ENCODE measurements around the gene TENM3. TPM values are rescaled to one million over a fixed set of nuclear protein-coding genes. Genes with fewer than 3 reads are reported as not detected.

Gene TENM3
- total and polyA plus RNA-seq, 10 of the 15 experiments (the other 5 are each of a cell fraction or from before 2014, with no cell fraction given): 0.01 to 1.7 (median 0.08) TPM; not detected in 2

DNA sequence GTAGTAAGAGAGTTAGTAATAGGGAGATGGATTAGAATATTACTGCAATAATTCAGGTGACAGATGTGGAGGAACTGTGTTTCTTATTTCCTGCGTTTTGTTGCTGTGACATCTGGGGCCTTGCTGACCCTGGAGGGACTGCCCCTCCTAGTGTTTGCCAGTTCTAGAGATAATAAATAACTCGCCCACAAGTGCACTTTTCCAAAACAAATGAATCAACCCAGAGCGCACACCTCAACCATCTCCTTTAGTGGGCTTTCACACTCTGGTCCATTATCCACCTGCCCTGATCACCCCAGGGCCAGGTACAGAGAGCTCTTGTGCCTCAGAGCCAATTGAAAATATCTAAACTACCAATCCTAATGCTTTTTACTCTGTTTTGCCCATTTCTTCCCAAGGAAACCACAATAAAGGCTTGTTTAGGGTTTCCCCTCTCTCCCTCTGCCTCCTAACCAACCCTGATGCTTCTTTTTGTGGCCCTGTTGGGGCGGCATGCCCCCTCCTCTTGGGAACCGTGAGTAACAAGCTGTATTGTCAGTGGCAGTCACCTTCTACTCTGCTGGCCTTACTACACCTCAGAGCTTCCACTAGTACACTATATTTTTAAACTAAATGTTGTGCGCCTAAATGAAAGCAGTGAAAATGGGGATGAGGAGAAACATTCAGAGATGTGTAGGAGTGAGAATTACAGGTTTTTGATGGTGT, 270.5 kb downstream of the TENM3 start:
- ChIA-PET CTCF (interaction anchor here (0.6 to 1.7 kb wide), 4 partner anchors 28 to 889 kb away, joined by 3 to 5 read pairs (median 3); no protein-coding TSS in a partner anchor), RAD21 (ENCODE audit: unreplicated experiment) (interaction anchor here (0.7 to 1.5 kb wide), 4 partner anchors 13 to 223 kb away, joined by 3 to 4 read pairs (median 4); no protein-coding TSS in a partner anchor), SMC1A (ENCODE audit: uncharacterized antibody, unreplicated experiment) (interaction anchor here (0.7 to 2.8 kb wide), 7 partner anchors 12 to 405 kb away, joined by 3 to 11 read pairs (median 4); no protein-coding TSS in a partner anchor), POLR2A (interaction anchor here (0.7 kb wide), 1 partner anchor 399 kb away, joined by 3 read pairs; no protein-coding TSS in a partner anchor)
- DNase-seq (ENCODE audit: low read depth, low spot score) (no peak), ATAC-seq (peak; percentile 62), FAIRE-seq (no peak)
- in situ Hi-C loops (cut with MboI) (no loop called here), intact Hi-C loops (cut with micrococcal nuclease; ENCODE audit: unreplicated experiment) (no loop called here)
- H3K4me2 ChIP-seq (ENCODE audit: control insufficient read depth, insufficient read depth): no peak overlapping the region
- H4K20me1 ChIP-seq (ENCODE audit: control insufficient read depth, insufficient read depth): no peaks in the 10 kb centered on the region
- H3K27ac ChIP-seq (ENCODE audit: control insufficient read depth, insufficient read depth): no peak overlapping the region
- no peaks in the 10 kb centered on the region for H3K79me2 ChIP-seq (ENCODE audit: control insufficient read depth, insufficient read depth, low read length)
- no peak overlapping the region for H3K9ac ChIP-seq (ENCODE audit: control insufficient read depth, insufficient read depth, low read length)
- no peak overlapping the region for H3K4me3 ChIP-seq
- H3K36me3 ChIP-seq (ENCODE audit: control insufficient read depth in 2 of 2, insufficient read depth in 2 of 2, low read length in 1 of 2): no peaks in the 10 kb centered on the region
- no TSS peak for BruUV-seq (replicated peaks)
- no peaks in the 10 kb centered on the region for H3K9me3 ChIP-seq (replicated peaks; ENCODE audit: control insufficient read depth, insufficient read depth, low read length)
- H3K27me3 ChIP-seq (replicated peaks in 1 of 2; ENCODE audit: control insufficient read depth in 2 of 2, insufficient read depth in 2 of 2, low read length in 1 of 2): no peaks in the 10 kb centered on the region; a peak in 2 of 4 replicates
- WGBS (ENCODE audit: insufficient coverage, insufficient replicate concordance, low lambda C conversion rate, missing lambda C conversion rate): 21% methylated on average over 6 of the region's 6 CpGs
- no peaks in the 10 kb centered on the region for H3K4me1 ChIP-seq (ENCODE audit: control insufficient read depth, insufficient read depth, low read length)
- no peak overlapping the region for H2AFZ ChIP-seq (ENCODE audit: control insufficient read depth, low read depth, low read length)
- TF ChIP-seq IKZF1 (conservative IDR thresholded peaks at IDR 0.05) (0 out of 2 replicates have a peak, but pooled peaks have one; percentile 9), HDGF (IDR thresholded peaks at IDR 0.05) (no peak), EGR1 (IDR thresholded peaks at IDR 0.05; ENCODE audit: borderline replicate concordance in 1 of 2, low read depth in 2 of 2, low read length in 2 of 2) (no peak), PAX8 (IDR thresholded peaks at IDR 0.05) (no peak), CREM (IDR thresholded peaks at IDR 0.05; ENCODE audit: low read depth) (no peak), YBX1 (IDR thresholded peaks at IDR 0.05) (no peak)
- TF ChIP-seq, protein P1, sequence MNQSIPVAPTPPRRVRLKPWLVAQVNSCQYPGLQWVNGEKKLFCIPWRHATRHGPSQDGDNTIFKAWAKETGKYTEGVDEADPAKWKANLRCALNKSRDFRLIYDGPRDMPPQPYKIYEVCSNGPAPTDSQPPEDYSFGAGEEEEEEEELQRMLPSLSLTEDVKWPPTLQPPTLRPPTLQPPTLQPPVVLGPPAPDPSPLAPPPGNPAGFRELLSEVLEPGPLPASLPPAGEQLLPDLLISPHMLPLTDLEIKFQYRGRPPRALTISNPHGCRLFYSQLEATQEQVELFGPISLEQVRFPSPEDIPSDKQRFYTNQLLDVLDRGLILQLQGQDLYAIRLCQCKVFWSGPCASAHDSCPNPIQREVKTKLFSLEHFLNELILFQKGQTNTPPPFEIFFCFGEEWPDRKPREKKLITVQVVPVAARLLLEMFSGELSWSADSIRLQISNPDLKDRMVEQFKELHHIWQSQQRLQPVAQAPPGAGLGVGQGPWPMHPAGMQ (IDR thresholded peaks at IDR 0.05; ENCODE audit: borderline replicate concordance): no peak
- TF ChIP-seq, protein P2, sequence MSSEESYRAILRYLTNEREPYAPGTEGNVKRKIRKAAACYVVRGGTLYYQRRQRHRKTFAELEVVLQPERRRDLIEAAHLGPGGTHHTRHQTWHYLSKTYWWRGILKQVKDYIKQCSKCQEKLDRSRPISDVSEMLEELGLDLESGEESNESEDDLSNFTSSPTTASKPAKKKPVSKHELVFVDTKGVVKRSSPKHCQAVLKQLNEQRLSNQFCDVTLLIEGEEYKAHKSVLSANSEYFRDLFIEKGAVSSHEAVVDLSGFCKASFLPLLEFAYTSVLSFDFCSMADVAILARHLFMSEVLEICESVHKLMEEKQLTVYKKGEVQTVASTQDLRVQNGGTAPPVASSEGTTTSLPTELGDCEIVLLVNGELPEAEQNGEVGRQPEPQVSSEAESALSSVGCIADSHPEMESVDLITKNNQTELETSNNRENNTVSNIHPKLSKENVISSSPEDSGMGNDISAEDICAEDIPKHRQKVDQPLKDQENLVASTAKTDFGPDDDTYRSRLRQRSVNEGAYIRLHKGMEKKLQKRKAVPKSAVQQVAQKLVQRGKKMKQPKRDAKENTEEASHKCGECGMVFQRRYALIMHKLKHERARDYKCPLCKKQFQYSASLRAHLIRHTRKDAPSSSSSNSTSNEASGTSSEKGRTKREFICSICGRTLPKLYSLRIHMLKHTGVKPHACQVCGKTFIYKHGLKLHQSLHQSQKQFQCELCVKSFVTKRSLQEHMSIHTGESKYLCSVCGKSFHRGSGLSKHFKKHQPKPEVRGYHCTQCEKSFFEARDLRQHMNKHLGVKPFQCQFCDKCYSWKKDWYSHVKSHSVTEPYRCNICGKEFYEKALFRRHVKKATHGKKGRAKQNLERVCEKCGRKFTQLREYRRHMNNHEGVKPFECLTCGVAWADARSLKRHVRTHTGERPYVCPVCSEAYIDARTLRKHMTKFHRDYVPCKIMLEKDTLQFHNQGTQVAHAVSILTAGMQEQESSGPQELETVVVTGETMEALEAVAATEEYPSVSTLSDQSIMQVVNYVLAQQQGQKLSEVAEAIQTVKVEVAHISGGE (CRISPR knock-in tag; IDR thresholded peaks at IDR 0.05): no peak
- TF ChIP-seq, protein P3, sequence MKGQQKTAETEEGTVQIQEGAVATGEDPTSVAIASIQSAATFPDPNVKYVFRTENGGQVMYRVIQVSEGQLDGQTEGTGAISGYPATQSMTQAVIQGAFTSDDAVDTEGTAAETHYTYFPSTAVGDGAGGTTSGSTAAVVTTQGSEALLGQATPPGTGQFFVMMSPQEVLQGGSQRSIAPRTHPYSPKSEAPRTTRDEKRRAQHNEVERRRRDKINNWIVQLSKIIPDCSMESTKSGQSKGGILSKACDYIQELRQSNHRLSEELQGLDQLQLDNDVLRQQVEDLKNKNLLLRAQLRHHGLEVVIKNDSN (IDR thresholded peaks at IDR 0.05; ENCODE audit: borderline replicate concordance, extremely low read length, insufficient read depth, low read depth, low read length): no peak
- TF ChIP-seq, protein P4, sequence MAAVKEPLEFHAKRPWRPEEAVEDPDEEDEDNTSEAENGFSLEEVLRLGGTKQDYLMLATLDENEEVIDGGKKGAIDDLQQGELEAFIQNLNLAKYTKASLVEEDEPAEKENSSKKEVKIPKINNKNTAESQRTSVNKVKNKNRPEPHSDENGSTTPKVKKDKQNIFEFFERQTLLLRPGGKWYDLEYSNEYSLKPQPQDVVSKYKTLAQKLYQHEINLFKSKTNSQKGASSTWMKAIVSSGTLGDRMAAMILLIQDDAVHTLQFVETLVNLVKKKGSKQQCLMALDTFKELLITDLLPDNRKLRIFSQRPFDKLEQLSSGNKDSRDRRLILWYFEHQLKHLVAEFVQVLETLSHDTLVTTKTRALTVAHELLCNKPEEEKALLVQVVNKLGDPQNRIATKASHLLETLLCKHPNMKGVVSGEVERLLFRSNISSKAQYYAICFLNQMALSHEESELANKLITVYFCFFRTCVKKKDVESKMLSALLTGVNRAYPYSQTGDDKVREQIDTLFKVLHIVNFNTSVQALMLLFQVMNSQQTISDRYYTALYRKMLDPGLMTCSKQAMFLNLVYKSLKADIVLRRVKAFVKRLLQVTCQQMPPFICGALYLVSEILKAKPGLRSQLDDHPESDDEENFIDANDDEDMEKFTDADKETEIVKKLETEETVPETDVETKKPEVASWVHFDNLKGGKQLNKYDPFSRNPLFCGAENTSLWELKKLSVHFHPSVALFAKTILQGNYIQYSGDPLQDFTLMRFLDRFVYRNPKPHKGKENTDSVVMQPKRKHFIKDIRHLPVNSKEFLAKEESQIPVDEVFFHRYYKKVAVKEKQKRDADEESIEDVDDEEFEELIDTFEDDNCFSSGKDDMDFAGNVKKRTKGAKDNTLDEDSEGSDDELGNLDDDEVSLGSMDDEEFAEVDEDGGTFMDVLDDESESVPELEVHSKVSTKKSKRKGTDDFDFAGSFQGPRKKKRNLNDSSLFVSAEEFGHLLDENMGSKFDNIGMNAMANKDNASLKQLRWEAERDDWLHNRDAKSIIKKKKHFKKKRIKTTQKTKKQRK (IDR thresholded peaks at IDR 0.05; ENCODE audit: low read depth, low read length): no peak
- TF ChIP-seq, protein P5, sequence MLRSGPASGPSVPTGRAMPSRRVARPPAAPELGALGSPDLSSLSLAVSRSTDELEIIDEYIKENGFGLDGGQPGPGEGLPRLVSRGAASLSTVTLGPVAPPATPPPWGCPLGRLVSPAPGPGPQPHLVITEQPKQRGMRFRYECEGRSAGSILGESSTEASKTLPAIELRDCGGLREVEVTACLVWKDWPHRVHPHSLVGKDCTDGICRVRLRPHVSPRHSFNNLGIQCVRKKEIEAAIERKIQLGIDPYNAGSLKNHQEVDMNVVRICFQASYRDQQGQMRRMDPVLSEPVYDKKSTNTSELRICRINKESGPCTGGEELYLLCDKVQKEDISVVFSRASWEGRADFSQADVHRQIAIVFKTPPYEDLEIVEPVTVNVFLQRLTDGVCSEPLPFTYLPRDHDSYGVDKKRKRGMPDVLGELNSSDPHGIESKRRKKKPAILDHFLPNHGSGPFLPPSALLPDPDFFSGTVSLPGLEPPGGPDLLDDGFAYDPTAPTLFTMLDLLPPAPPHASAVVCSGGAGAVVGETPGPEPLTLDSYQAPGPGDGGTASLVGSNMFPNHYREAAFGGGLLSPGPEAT (IDR thresholded peaks at IDR 0.05; ENCODE audit: low read depth): 0 out of 2 replicates have a peak, but pooled peaks have one; percentile 15

Data from GM12878 (cell line).